Prostate gland (tissue), 2 donors: ENCODE results near the gene CLNK. TPM values are rescaled to one million over a fixed set of nuclear protein-coding genes. Genes with fewer than 3 reads are reported as not detected.

Source experiments
- DNase-seq: peaks from one replicate; pipeline ENCODE4 v3.0.0-alpha.2; 2019; ENCODE audit warnings: low spot score
- H3K27ac ChIP-seq, 2 donors: fragments of 200-600 bp; sonication (generic); 2 replicates each; pipeline ENCODE4 v1.5.1; 2017 to 2019
- H3K27me3 ChIP-seq: fragments of 200-600 bp; sonication (generic); replicated peaks from 2 replicates; pipeline ENCODE4 v1.5.1; 2019; ENCODE audit not compliant: insufficient read depth
- H3K36me3 ChIP-seq, 2 donors: fragments of 200-600 bp; sonication (generic); 1 replicate in 1 of 2; 2 replicates in 1 of 2; pipeline versions ENCODE4 v1.5.1 to v1.8.1; 2017 to 2019
- H3K4me1 ChIP-seq: fragments of 200-600 bp; sonication (generic); replicated peaks from 2 replicates; pipeline ENCODE4 v1.5.1; 2019
- H3K4me3 ChIP-seq, 2 donors: fragments of 200-600 bp; sonication (generic); 2 replicates each; pipeline ENCODE4 v1.5.1; 2017 to 2019
- H3K9me3 ChIP-seq: fragments of 200-600 bp; sonication (generic); 2 replicates; pipeline ENCODE4 v1.5.1; 2017
- CTCF ChIP-seq, 4 experiments: fragments of 200-600 bp in 2 of 4; fragments of 450-650 bp in 2 of 4; sonication (generic) in 2 of 4; IDR thresholded peaks; 1 replicate in 3 of 4; 2 replicates in 1 of 4; pipeline ENCODE4 v1.5.1; 2016 to 2019; ENCODE audit warnings: antibody characterized with exemption in 4 of 4, mild to moderate bottlenecking in 2 of 4, moderate library complexity in 2 of 4
- POLR2A ChIP-seq: fragments of 450-650 bp; IDR thresholded peaks from one replicate; pipeline ENCODE4 v1.6.1; 2016; ENCODE audit warnings: antibody characterized with exemption, mild to moderate bottlenecking
- POLR2AphosphoS5 ChIP-seq: sonication (generic); formaldehyde crosslinking; IDR thresholded peaks from one replicate; pipeline ENCODE4 v1.6.1; 2017; ENCODE audit warnings: antibody characterized with exemption
- WGBS: methylation state at CpG from one replicate; pipeline ENCODE4 v1.1.5; 2018; 5-methylcytosine and 5-hydroxymethylcytosine counted together
- intact Hi-C: fragments of 100-400 bp; cut with DNase I; formaldehyde crosslinking; loops from one replicate; pipeline ENCODE4 v1.14.2; 2022
- total RNA-seq, 2 donors: library from RNA; depleted of rRNA; stranded (reverse); fragments of >200 nt; gene quantifications; one replicate each; pipeline ENCODE4 v1.1.0, GENCODE V29; 2016

CLNK gene
- total RNA-seq, 2 donors from 2014 or later = not detected

GRCh38 chr4:10605031-10605430 is 79.5 kb downstream of the CLNK start:
- H3K4me1 ChIP-seq = no peaks in the 10 kb centered on the region
- no peak overlapping the region for H3K4me3 ChIP-seq
- TF ChIP-seq POLR2AphosphoS5 = no peak
- TF ChIP-seq POLR2A = no peak
- TF ChIP-seq CTCF (IDR thresholded peaks at IDR 0.05) = no peak
- H3K27ac ChIP-seq = no peak overlapping the region
- intact Hi-C loops = no loop called here
- no peaks in the 10 kb centered on the region for H3K9me3 ChIP-seq
- DNase-seq = no peak
- 95% methylated on average over 10 of the region's 10 CpGs for WGBS
- H3K27me3 ChIP-seq = no peaks in the 10 kb centered on the region
- no peaks in the 10 kb centered on the region for H3K36me3 ChIP-seq

- DNase-seq = no peak
- TF ChIP-seq CTCF (IDR thresholded peaks at IDR 0.05) (no peak), POLR2A (no peak), POLR2AphosphoS5 (no peak)
- no peak overlapping the region for H3K4me3 ChIP-seq
- H3K36me3 ChIP-seq = no peaks in the 10 kb centered on the region
- intact Hi-C loops = no loop called here
- 93% methylated on average over 4 of the region's 4 CpGs for WGBS
- no peaks in the 10 kb centered on the region for H3K27me3 ChIP-seq
- no peak overlapping the region for H3K27ac ChIP-seq
- H3K4me1 ChIP-seq = no peaks in the 10 kb centered on the region
- no peaks in the 10 kb centered on the region for H3K9me3 ChIP-seq
These were observed 85.0 kb downstream of the CLNK start for GRCh38 chr4:10599574-10599973.

- H3K27ac ChIP-seq = no peak overlapping the region
- no peaks in the 10 kb centered on the region for H3K36me3 ChIP-seq
- no peaks in the 10 kb centered on the region for H3K9me3 ChIP-seq
- DNase-seq = no peak
- H3K27me3 ChIP-seq = no peaks in the 10 kb centered on the region
- no peaks in the 10 kb centered on the region for H3K4me1 ChIP-seq
- intact Hi-C loops = no loop called here
- 89% methylated on average over 6 of the region's 6 CpGs for WGBS
- H3K4me3 ChIP-seq = no peak overlapping the region
- no peak for TF ChIP-seq POLR2AphosphoS5
- no peak for TF ChIP-seq CTCF (IDR thresholded peaks at IDR 0.05)
- TF ChIP-seq POLR2A = no peak
These were observed 85.7 kb downstream of the CLNK start for GRCh38 chr4:10598829-10599228.

- Histone ChIP-seq H3K27ac (no peak overlapping the region), H3K36me3 (no peaks in the 10 kb centered on the region), H3K4me1 (no peaks in the 10 kb centered on the region), H3K9me3 (no peaks in the 10 kb centered on the region), H3K4me3 (no peak overlapping the region), H3K27me3 (no peaks in the 10 kb centered on the region)
- WGBS = 92% methylated on average over 2 of the region's 2 CpGs
- no peak for DNase-seq
- TF ChIP-seq POLR2AphosphoS5 (no peak), CTCF (IDR thresholded peaks at IDR 0.05) (no peak), POLR2A (no peak)
- intact Hi-C loops = no loop called here
These were observed 87.8 kb downstream of the CLNK start for GRCh38 chr4:10596586-10597290.

- Histone ChIP-seq H3K4me3 (no peak overlapping the region), H3K4me1 (no peaks in the 10 kb centered on the region), H3K27me3 (no peaks in the 10 kb centered on the region), H3K27ac (no peak overlapping the region), H3K36me3 (no peaks in the 10 kb centered on the region), H3K9me3 (no peaks in the 10 kb centered on the region)
- 83% methylated on average over 10 of the region's 10 CpGs for WGBS
- DNase-seq = no peak
- intact Hi-C loops = no loop called here
- TF ChIP-seq CTCF (IDR thresholded peaks at IDR 0.05) = no peak
- TF ChIP-seq POLR2A = no peak
- no peak for TF ChIP-seq POLR2AphosphoS5
These were observed 91.4 kb downstream of the CLNK start for GRCh38 chr4:10593130-10593529.
